Measurements from ENCODE around the gene ARSI.
A peak's percentile ranks its signal among the peaks of the same experiment; 100 is the strongest.

The ARSI gene

DNA sequence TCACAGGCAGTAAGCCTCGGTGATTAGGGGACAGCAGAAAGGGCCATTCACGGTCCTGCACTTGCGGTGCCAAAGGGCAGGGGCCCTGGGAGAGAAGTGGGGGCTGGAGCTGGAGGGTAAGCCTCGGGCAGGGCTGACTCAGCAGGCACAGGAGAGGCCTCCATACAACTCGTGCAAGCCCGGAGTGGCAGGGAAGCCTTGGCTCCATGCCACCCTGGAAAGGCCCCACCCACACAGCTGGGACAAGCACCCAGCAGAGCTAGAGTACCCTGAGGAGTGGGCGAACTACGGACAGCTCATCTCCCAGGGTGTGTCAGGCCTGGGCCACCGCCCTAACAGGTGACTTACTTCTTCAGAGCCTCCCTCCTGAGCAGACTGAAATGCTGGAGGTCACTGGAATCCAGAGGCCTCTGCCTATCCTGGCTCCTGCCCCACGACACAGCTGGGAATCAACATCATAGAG, 7.5 kb downstream of the ARSI start:
- DNase-seq (ENCODE audit: low spot score) (peak; percentile 83), FAIRE-seq (peak; percentile 72)

DNA sequence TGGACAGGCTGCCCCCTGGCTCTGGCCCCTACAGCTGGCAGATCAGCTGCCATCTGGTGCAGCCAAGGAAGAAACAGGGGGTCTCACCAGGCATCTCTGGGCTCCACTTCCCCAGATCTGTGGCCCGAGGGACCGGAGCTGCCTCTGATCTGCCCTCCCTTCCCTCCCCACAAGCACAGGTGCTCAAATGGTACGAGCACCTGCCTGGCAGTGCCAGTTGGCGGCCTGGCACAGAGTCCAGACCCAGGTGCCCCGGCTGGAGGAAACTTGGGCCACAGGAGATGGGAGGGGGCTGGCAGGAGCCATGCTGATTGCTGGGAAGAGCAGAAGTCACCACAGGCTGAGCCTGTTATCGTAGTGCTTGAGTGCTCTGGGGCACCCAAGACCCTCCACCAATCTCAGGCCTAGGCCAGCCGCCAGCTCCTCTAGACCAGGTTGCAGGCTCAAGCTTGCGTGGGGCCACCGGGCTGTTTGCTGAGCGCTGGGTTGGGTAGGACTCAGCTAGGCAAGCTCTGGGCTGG, 8.1 kb downstream of the ARSI start:
- no peak for FAIRE-seq

GRCh38 chr5:150293091-150293941, 9.4 kb downstream of the ARSI start:
- DNase-seq (ENCODE audit: low spot score), result no peak
- no peak for FAIRE-seq

More for the DNA sequence above, 8.1 kb downstream of the ARSI start:
- no peak for DNase-seq (ENCODE audit: low spot score)

DNA sequence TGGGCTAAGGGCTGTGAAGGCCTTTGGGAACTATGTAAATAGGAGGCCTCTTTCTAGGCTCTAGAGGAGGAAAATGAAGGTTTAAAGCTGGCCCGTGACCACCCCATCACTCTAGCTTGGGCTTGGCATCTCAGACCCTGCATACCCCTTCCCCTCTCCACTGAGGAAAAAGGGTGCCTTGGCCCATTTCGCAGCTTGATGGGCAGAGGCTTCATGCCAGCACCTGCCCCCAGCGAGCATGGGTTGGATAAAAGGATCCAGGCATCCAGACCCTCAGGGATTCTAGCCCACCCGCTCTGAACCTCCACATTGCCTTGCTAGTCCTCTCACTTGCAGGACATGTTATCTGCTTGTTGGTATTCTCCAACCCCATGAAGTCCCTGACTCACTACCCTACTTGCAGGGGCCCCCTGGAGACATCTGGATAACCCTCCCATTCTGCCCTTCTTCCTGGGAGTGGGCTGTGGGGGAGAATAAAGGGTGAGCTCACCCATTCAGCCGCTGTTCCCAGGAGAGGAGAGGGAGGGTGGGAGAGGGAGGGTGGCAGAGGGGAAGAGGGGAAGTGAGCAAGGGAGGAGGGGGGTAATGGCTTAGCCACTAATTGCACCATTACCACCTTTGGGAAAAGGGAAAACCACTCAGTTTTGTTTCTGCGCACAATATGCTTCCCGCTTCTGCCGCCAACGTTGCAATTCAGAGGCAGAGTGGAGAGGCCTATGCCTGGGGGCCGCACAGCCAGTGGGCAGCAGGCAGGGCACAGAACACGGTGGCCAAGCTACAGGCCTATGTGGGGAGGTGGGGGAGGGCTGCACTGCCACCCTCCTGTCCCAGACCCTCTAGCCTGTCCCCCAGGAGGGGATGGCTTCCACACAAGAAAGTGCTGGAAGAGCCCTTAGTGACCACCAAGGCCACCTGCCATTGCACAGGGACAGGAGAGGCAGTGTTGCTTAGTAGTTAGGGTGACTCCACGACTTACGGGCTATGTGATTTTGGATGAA, 11.0 kb downstream of the ARSI start:
- peak; percentile 86 for FAIRE-seq

DNA sequence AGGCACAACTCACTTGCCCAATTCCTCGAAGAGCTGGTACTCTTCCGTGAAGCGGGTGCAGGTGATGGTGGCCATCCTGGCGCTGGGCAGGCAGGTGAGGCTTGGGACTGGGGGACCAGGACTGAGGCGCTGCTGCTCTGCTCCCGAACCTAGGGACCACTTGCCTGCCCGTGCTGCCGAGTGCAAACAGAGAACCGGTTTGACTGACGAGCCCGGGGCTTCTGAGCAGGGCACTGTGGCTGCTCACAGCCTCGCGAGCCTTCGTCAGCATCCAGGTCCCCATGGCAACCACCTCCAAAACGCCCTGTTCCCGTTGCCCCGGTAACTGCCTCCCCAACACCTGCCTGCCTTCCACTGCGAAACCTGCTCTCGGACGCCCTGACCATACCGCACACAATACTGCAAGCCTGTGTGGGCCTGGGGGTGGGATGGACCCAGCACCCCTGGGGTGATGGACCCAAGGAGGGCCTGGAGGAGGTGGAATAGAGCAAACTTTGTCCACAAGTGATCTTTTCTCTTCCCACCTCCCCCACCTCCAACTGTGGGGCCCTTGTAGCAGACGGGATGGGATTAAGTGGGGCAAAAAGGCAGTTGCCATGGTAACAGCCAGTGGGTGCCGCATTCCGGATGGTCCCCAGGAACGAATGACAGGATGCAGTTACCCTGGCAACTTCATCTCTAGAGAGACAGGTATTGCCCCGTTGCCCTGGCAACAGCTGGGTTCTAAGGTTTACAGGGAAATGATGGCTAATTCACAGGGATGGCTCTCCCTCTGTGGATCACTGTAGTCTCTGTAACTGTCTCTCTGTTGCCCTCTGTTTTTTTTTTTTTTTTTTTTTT, 12.9 kb downstream of the ARSI start, which contains the start of gene CAMK2A:
Gene CAMK2A, minus strand, starts transcription at position 223 of the 840 bp plus-strand sequence. Its CDS starts 148 bp downstream, at position 75.
- DNase-seq (ENCODE audit: low spot score) (no peak), FAIRE-seq (no peak)

More for the DNA sequence above, 11.0 kb downstream of the ARSI start:
- no peak for DNase-seq (ENCODE audit: low spot score)

DNA sequence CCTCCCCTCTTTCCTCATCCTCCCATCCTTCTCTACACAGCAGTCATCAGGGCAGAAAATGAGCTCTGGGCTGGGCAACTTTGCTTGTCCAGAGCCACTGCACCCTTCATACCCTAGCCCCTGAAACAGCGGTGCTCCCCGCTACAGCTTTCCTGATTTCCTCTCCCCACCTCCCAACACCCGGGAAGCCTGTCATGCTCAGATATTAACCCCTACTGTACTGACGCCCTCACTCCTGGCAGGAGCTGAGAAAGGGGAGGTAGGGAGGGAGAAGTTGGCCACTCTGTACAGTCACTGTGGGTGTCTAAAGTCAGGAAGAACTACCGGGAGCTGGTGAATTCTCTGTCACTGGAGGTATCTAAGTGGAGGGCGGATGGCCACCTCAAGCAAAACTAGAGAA, 13.9 kb downstream of the ARSI start:
- FAIRE-seq, result no peak
- DNase-seq (ENCODE audit: low spot score), result no peak

DNA sequence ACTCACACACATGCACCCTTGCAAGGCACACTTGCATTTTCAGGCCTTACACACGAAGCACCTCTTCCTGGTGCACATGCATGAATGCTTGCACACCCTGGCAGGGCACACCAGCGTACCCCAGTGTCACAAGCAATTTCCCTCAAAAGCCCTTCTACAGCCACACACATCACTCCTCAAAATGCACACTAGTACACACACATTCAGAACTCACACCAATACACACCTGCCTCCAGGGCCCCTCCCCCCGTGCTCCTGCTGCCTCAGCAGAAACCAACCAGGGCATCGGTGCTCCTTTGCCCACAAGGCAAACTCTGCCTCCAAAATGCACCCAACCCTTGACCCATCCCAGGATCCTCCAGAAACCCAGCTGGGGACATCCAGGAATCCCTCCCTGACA, 14.3 kb downstream of the ARSI start:
- DNase-seq (ENCODE audit: low spot score), result no peak
- FAIRE-seq, result no peak

DNA sequence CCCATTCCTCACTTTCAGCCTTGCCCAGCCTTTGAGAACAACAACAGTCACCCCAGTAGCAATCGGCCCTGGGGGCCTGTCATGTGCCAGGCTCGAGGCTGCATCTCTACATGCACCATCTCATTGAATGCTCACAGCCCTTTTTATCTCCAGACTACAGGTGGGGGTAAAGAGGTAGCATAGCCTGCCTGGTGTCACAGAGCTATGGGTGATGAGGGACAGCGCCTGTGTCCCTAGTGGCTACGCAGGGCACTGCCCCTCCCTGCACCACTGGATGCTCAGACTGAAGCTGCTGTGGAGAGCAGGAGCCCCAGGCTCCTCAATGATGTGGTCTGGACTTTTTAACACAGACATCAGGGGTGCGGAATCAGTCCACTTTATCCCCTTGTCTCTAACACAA, 15.9 kb downstream of the ARSI start:
- DNase-seq (ENCODE audit: low spot score), result no peak
- no peak for FAIRE-seq

GRCh38 chr5:150285114-150285513, 17.6 kb downstream of the ARSI start:
- no peak for FAIRE-seq

GRCh38 chr5:150284311-150284710, 18.4 kb downstream of the ARSI start:
- no peak for DNase-seq (ENCODE audit: low spot score)
- FAIRE-seq, result peak; percentile 87

More at GRCh38 chr5:150285114-150285513, 17.6 kb downstream of the ARSI start:
- DNase-seq (ENCODE audit: low spot score), result no peak

- DNase-seq (ENCODE audit: low spot score) (no peak), FAIRE-seq (no peak)
Observed at GRCh38 chr5:150283904-150284303, 18.8 kb downstream of the ARSI start.

DNA sequence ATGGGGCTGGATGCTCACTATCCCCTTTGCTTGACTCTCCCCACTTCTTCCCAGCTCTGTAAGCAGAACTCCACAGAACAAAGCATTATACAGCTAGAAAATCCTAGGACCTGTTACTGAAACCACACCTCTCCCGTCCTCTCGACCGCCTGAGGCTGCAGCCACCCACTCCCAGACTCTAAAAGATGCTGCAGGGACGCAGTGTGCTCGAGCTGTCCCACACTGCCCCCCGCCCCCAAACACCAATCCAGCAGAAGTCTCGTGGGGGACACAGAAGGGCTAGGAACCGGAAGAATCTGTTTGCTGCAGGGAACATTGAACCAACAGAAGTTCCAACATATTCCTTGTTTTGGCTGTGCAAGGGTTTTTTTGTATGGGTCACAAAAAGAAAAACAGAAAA, 20.7 kb downstream of the ARSI start:
- FAIRE-seq, result no peak
- no peak for DNase-seq (ENCODE audit: low spot score)

DNA sequence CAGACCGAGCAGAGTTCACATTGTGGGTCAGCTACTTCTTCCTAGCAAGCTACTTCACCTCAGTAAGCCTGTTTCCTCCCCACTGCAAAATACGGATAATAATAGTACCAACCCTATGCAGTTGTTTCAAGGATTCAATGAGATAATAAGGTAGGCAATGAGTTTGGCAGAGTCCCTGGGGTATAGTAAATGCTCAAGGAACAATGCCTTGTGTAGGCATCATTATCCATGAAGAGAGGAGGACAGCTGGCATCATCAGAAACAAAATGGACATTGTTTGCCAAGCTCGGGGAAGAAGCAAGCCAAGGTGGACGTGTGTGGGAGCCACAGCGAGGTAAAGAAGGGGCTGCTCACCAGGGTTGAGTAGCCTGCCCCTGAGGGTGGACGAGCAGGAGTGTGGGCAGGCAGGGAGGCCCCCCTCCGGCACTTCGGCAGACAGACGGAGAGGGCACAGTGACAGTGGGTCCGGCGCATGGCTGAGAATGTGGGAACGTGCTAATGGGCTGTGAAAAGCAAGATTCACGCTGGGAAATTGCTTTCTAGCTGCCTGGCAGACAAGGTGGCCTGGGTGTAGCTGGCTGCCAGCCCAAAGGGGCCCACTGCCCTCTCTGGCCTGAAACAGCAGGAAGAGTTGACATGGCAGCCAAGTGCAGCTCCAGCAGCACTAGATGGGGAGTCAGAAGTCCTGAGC, 23.2 kb downstream of the ARSI start:
- FAIRE-seq (peak; percentile 84), DNase-seq (ENCODE audit: low spot score) (no peak)

- DNase-seq (ENCODE audit: low spot score) (peak; percentile 81), FAIRE-seq (peak; percentile 37)
Observed at GRCh38 chr5:150278916-150279315, 23.8 kb downstream of the ARSI start.

GRCh38 chr5:150278046-150278730, 24.5 kb downstream of the ARSI start:
- FAIRE-seq (peak; percentile 68), DNase-seq (ENCODE audit: low spot score) (no peak)

DNA sequence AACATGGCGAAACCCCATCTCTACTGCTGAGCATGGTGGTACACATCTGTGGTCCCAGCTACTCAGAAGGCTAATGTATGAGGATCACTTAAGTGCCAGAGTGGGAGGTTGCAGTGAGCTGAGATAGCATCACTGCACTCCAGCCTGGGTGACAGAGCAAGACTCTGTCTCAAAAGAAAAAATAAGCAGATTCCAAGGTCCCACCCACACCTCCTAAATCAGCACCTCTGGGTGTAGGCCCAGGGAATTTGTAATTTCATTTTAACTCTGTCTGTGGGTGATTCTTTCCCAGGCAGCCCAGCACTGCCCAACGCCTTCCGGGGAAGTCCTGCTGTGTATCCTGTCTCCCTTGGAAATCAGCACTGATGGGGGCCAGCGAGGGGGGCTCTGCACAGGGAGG, 25.7 kb downstream of the ARSI start:
- DNase-seq (ENCODE audit: low spot score), result no peak
- FAIRE-seq, result no peak

GRCh38 chr5:150274811-150275210, 27.9 kb downstream of the ARSI start:
- FAIRE-seq (no peak), DNase-seq (ENCODE audit: low spot score) (no peak)

- no peak for DNase-seq (ENCODE audit: low spot score)
- no peak for FAIRE-seq
Observed at GRCh38 chr5:150272531-150272930, 30.2 kb downstream of the ARSI start.

- DNase-seq (ENCODE audit: low spot score) (no peak), FAIRE-seq (no peak)
Observed at GRCh38 chr5:150271923-150272322, 30.8 kb downstream of the ARSI start.

Measured in urothelium cell line (cell line).